Stomach (tissue), 4 donors: ENCODE data around the gene TRIM33.

Experiments
- CTCF ChIP-seq, 7 experiments: fragments of 450-650 bp in 4 of 7; fragments of 200-600 bp in 3 of 7; sonication (generic) in 3 of 7; IDR thresholded peaks; one replicate each; pipeline ENCODE4 v1.5.1; 2016 to 2019; ENCODE audit warnings: antibody characterized with exemption in 7 of 7, control low read depth in 2 of 7, mild to moderate bottlenecking in 1 of 7
- POLR2A ChIP-seq, 4 donors: fragments of 450-650 bp; IDR thresholded peaks; one replicate each; pipeline ENCODE4 v1.6.1; 2016; ENCODE audit warnings: antibody characterized with exemption in 4 of 4, control low read depth in 2 of 4, mild to moderate bottlenecking in 1 of 4, moderate library complexity in 1 of 4

GRCh38 chr1:114535401-114535800, 24.4 kb upstream of the TRIM33 start:
- no peak for TF ChIP-seq CTCF (IDR thresholded peaks at IDR 0.05)
- TF ChIP-seq POLR2A (IDR thresholded peaks at IDR 0.05), result no peak
